Measurements from ENCODE around the gene NALCN. TPM values are rescaled to one million over a fixed set of nuclear protein-coding genes. Genes with fewer than 3 reads are reported as not detected.

The NALCN gene
- total RNA-seq, 2 experiments from 2014 or later = not detected

- Mint-ChIP-seq H3K4me3 (no peak overlapping the region), H3K9me3 (no peaks in the 10 kb centered on the region), H3K36me3 (no peaks in the 10 kb centered on the region), H3K27ac (no peak overlapping the region), H3K4me1 (ENCODE audit: low read depth) (no peaks in the 10 kb centered on the region), H3K27me3 (peaks cover 27% of the 10 kb centered on the region)
- intact Hi-C loops (cut with micrococcal nuclease) = loop anchor here (10.0 kb wide), 5 partner anchors 155 to 1405 kb away; no protein-coding TSS in a partner anchor
- CTCF ChIA-PET = interaction anchor here (0.7 kb wide), 1 partner anchor 638 kb away, joined by 4 read pairs; no protein-coding TSS in a partner anchor
- POLR2A ChIA-PET = no interaction called here
- no peak for DNase-seq
Measured at GRCh38 chr13:101149735-101150384, 266.4 kb downstream of the NALCN start.

- intact Hi-C loops (cut with micrococcal nuclease) = loop anchor here (10.0 kb wide), 4 partner anchors 369 to 1409 kb away; no protein-coding TSS in a partner anchor
Measured at GRCh38 chr13:101146101-101146898, 270.0 kb downstream of the NALCN start.

DNA sequence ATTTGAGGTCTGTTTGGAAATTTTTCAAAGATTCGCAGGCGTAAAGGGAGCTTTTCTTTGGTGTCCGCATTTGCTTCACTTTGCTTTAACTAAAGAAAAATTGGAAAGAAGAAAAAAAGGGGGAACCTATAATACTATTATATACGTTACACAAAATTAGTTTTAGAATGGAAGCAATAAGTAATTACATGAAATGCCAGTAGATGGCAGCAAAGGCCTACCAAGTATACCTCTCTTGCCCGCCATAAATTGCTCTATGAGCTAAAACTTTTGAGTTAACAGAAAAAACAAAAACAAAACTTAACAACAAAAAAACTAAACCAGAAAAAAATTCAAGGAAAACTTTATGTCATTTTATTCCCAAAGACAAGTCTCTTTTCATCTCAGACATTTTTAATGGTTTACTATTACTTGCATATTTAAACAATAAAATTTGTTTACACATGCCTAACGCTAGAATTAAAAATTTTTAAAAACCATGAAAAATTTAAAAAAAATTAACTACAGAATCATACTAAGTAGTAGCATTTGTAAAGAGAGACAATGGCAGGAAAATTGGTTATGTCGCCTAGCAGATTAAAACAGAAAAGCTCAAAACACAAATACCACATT, 271.4 kb downstream of the NALCN start:
- DNase-seq = no peak
- no peak overlapping the region for H3K27ac Mint-ChIP-seq
- POLR2A ChIA-PET = no interaction called here
- H3K9me3 Mint-ChIP-seq = no peaks in the 10 kb centered on the region
- CTCF ChIA-PET = interaction anchor here (0.6 to 3.9 kb wide), 35 partner anchors 9 to 1726 kb away, joined by 3 to 44 read pairs (median 4); no protein-coding TSS in a partner anchor
- intact Hi-C loops (cut with micrococcal nuclease) = loop anchor here (1.0 to 10.0 kb wide), 6 partner anchors 370 to 1410 kb away; no protein-coding TSS in a partner anchor
- no peaks in the 10 kb centered on the region for H3K36me3 Mint-ChIP-seq
- H3K27me3 Mint-ChIP-seq = peaks cover 22% of the 10 kb centered on the region
- no peaks in the 10 kb centered on the region for H3K4me1 Mint-ChIP-seq (ENCODE audit: low read depth)
- H3K4me3 Mint-ChIP-seq = no peak overlapping the region

More at GRCh38 chr13:101146101-101146898, 270.0 kb downstream of the NALCN start:
- ChIA-PET CTCF (interaction anchor here (0.9 to 3.9 kb wide), 6 partner anchors 11 to 1415 kb away, joined by 3 to 44 read pairs (median 16); no protein-coding TSS in a partner anchor), POLR2A (interaction anchor here (0.6 kb wide), 1 partner anchor 59 kb away, joined by 5 read pairs; no protein-coding TSS in a partner anchor)
- Mint-ChIP-seq H3K36me3 (no peaks in the 10 kb centered on the region), H3K9me3 (no peaks in the 10 kb centered on the region), H3K27ac (no peak overlapping the region), H3K4me1 (ENCODE audit: low read depth) (no peaks in the 10 kb centered on the region), H3K27me3 (peaks cover 24% of the 10 kb centered on the region), H3K4me3 (no peak overlapping the region)
- DNase-seq = no peak

- intact Hi-C loops (cut with micrococcal nuclease) = loop anchor here (10.0 kb wide), 4 partner anchors 374 to 1414 kb away; no protein-coding TSS in a partner anchor
- no peak for DNase-seq
- no peaks in the 10 kb centered on the region for H3K4me1 Mint-ChIP-seq (ENCODE audit: low read depth)
- ChIA-PET POLR2A (no interaction called here), CTCF (interaction anchor here (0.6 to 1.2 kb wide), 3 partner anchors 9 to 16 kb away, joined by 3 read pairs; no protein-coding TSS in a partner anchor)
- no peaks in the 10 kb centered on the region for H3K9me3 Mint-ChIP-seq
- no peak overlapping the region for H3K4me3 Mint-ChIP-seq
- H3K36me3 Mint-ChIP-seq = no peaks in the 10 kb centered on the region
- peaks cover 25% of the 10 kb centered on the region for H3K27me3 Mint-ChIP-seq
- H3K27ac Mint-ChIP-seq = no peak overlapping the region
Measured at GRCh38 chr13:101140936-101141335, 275.4 kb downstream of the NALCN start.

DNA sequence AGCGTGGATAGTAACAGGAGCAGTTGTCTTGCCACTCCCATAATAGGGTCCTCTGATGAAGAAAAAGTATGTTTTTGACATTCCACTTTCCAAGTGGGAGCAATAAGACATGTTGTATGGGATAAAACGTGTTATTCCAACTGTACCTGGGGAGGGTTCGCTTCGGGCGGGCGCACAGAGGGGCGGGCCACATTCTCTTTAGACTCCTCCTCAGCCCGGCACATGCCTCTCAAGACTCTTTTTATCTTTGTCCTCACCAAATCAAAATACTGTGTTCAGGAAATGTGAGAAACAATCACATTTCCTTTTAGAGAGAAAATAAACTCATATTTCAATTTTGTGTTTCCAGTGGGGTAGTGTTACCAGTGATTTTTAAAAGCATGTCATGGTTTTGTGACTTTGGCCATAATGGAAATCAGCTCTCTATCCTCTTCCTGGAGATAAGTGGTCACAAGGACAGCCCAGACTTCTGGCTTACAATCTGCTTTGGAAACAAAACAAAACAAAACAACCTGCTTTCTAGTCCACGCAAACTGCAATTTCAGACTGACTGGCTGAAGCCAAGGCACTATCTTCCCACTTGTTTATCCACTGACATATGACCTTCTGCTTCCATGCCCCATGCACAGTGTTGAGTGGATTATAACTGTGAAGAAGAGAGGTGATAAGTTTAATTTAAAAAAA, 276.1 kb downstream of the NALCN start:
- H3K4me3 Mint-ChIP-seq = no peak overlapping the region
- no peak overlapping the region for H3K27ac Mint-ChIP-seq
- no peaks in the 10 kb centered on the region for H3K9me3 Mint-ChIP-seq
- POLR2A ChIA-PET = no interaction called here
- H3K4me1 Mint-ChIP-seq (ENCODE audit: low read depth) = no peaks in the 10 kb centered on the region
- CTCF ChIA-PET = interaction anchor here (1.2 kb wide), 1 partner anchor 13 kb away, joined by 3 read pairs; no protein-coding TSS in a partner anchor
- intact Hi-C loops (cut with micrococcal nuclease) = loop anchor here (10.0 kb wide), 4 partner anchors 375 to 1415 kb away; no protein-coding TSS in a partner anchor
- no peaks in the 10 kb centered on the region for H3K36me3 Mint-ChIP-seq
- no peak for DNase-seq
- peaks cover 23% of the 10 kb centered on the region for H3K27me3 Mint-ChIP-seq

DNA sequence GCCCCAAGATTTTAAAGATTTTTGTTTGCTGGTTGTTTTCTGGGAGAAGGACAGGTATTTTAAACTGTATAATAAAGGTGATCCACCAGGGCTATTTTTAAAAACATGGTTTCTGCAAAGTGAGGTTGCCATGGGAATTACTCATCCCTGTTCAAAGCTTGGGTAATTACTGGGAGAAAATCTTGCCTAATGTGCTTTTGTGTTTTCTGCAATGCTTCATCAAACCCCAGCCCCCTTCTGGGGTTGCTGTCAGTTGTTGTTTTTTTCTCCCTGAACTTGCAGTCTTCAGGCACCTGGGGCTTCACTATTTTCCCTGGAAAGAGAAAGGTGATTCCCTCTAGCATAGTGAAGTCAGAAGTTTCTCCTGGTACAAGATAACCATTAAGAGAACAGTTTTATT, 277.2 kb downstream of the NALCN start:
- no peak overlapping the region for H3K27ac Mint-ChIP-seq
- no peak for DNase-seq
- peaks cover 23% of the 10 kb centered on the region for H3K27me3 Mint-ChIP-seq
- intact Hi-C loops (cut with micrococcal nuclease) = no loop called here
- ChIA-PET POLR2A (no interaction called here), CTCF (no interaction called here)
- no peak overlapping the region for H3K4me3 Mint-ChIP-seq
- no peaks in the 10 kb centered on the region for H3K4me1 Mint-ChIP-seq (ENCODE audit: low read depth)
- H3K9me3 Mint-ChIP-seq = no peaks in the 10 kb centered on the region
- no peaks in the 10 kb centered on the region for H3K36me3 Mint-ChIP-seq

DNA sequence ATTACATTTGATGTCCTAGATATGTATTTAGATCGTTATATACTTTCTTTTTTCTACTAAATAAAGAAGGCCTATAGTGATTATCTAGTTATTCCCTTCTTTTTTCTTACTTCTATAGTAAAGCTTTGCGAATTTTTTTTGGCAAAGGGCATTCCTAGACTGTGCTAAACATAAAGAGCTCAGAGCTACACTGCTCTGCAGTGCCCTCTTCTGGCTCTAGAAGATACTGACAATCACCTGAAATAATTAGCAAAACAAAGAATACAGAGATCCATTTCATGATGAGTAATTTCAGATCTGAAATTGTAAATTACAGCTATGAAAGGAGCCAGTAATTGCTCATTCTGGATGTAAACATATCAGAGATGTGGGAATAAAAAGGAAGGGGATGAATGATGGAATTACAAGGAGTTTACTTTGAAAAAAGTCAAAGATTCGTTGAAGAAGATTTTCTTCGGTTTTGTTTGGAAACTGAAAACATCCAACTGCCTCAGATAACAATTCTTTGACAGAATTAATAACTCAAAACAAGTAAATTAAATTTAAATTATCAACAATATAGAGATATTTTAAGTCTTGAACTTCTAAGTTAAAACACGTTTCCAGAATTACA, 288.5 kb downstream of the NALCN start:
- no peak overlapping the region for H3K27ac Mint-ChIP-seq
- no peaks in the 10 kb centered on the region for H3K9me3 Mint-ChIP-seq
- H3K4me1 Mint-ChIP-seq (ENCODE audit: low read depth) = peaks cover 2% of the 10 kb centered on the region
- H3K27me3 Mint-ChIP-seq = peaks cover 4% of the 10 kb centered on the region
- intact Hi-C loops (cut with micrococcal nuclease) = loop anchor here (1.0 to 10.0 kb wide), 3 partner anchors 406 to 1473 kb away; no protein-coding TSS in a partner anchor
- DNase-seq = peak; percentile 17
- no peaks in the 10 kb centered on the region for H3K36me3 Mint-ChIP-seq
- no peak overlapping the region for H3K4me3 Mint-ChIP-seq
- ChIA-PET CTCF (interaction anchor here (0.6 to 3.7 kb wide), 16 partner anchors 9 to 1472 kb away, joined by 3 to 38 read pairs (median 3); no protein-coding TSS in a partner anchor), POLR2A (no interaction called here)

DNA sequence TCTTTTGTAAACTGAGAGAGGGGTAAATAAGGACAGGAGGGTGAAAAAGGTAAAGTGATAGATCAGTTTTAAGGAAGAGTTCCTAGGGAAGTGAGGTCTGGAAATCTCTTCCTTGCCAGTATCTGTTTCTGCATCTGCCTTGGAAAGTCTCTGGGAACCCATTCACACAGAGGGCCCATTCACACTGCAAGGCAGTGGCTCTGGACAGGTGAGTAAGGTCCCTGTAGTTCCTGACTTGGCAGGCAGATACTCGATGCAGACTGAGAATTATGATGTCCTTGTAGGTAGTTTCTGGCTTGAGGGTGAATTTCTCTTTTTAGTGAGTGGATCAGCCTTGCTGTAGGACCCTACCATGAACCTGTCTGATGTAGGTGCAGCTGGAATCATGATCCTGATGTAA, 293.3 kb downstream of the NALCN start:
- no peaks in the 10 kb centered on the region for H3K27me3 Mint-ChIP-seq
- DNase-seq = no peak
- peaks cover 2% of the 10 kb centered on the region for H3K4me1 Mint-ChIP-seq (ENCODE audit: low read depth)
- no peaks in the 10 kb centered on the region for H3K9me3 Mint-ChIP-seq
- no peak overlapping the region for H3K4me3 Mint-ChIP-seq
- ChIA-PET POLR2A (no interaction called here), CTCF (interaction anchor here (1.0 kb wide), 1 partner anchor 550 kb away, joined by 3 read pairs; no protein-coding TSS in a partner anchor)
- no peak overlapping the region for H3K27ac Mint-ChIP-seq
- intact Hi-C loops (cut with micrococcal nuclease) = loop anchor here (10.0 kb wide), 1 partner anchor 1468 kb away; no protein-coding TSS in a partner anchor
- H3K36me3 Mint-ChIP-seq = no peaks in the 10 kb centered on the region

DNA sequence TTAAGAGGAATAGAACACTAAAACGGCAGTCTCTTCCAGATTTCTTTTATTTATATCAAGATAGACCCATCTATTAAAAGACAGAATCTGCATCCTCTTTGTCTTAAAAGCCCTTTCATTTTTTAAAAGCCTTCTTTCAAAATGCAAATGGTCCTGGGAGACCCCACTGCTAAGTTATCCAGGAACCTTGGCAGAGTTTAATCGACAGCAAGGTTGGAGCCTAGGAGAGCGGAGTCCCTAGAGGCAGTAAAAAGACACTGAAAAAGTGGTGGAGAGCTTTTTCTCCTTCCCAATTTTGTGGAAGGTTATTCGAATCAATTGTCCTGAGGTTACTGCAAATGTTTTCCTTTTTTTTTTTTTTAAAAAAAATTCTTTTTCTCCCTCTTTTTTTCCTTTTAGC, 294.7 kb downstream of the NALCN start:
- ChIA-PET POLR2A (no interaction called here), CTCF (no interaction called here)
- no peaks in the 10 kb centered on the region for H3K4me1 Mint-ChIP-seq (ENCODE audit: low read depth)
- no peak overlapping the region for H3K4me3 Mint-ChIP-seq
- H3K36me3 Mint-ChIP-seq = no peaks in the 10 kb centered on the region
- H3K27ac Mint-ChIP-seq = no peak overlapping the region
- no peak for DNase-seq
- peaks cover 2% of the 10 kb centered on the region for H3K27me3 Mint-ChIP-seq
- intact Hi-C loops (cut with micrococcal nuclease) = loop anchor here (10.0 kb wide), 1 partner anchor 1467 kb away; no protein-coding TSS in a partner anchor
- H3K9me3 Mint-ChIP-seq = no peaks in the 10 kb centered on the region

GRCh38 chr13:101120007-101120406, 296.3 kb downstream of the NALCN start:
- POLR2A ChIA-PET = interaction anchor here (0.8 kb wide), 1 partner anchor 444 kb away, joined by 5 read pairs; no protein-coding TSS in a partner anchor
- CTCF ChIA-PET = no interaction called here
- intact Hi-C loops (cut with micrococcal nuclease) = loop anchor here (10.0 kb wide), 1 partner anchor 1465 kb away; no protein-coding TSS in a partner anchor

GRCh38 chr13:101116826-101117225, 299.5 kb downstream of the NALCN start:
- intact Hi-C loops (cut with micrococcal nuclease) = no loop called here
- DNase-seq = no peak
- no peaks in the 10 kb centered on the region for H3K9me3 Mint-ChIP-seq
- no peak overlapping the region for H3K27ac Mint-ChIP-seq
- H3K36me3 Mint-ChIP-seq = no peaks in the 10 kb centered on the region
- no peak overlapping the region for H3K4me3 Mint-ChIP-seq
- ChIA-PET POLR2A (no interaction called here), CTCF (no interaction called here)
- peaks cover 2% of the 10 kb centered on the region for H3K27me3 Mint-ChIP-seq
- H3K4me1 Mint-ChIP-seq (ENCODE audit: low read depth) = no peaks in the 10 kb centered on the region

More at GRCh38 chr13:101120007-101120406, 296.3 kb downstream of the NALCN start:
- H3K27ac Mint-ChIP-seq = no peak overlapping the region
- H3K4me3 Mint-ChIP-seq = no peak overlapping the region
- peaks cover 2% of the 10 kb centered on the region for H3K27me3 Mint-ChIP-seq
- H3K36me3 Mint-ChIP-seq = no peaks in the 10 kb centered on the region
- no peaks in the 10 kb centered on the region for H3K9me3 Mint-ChIP-seq
- no peak for DNase-seq
- H3K4me1 Mint-ChIP-seq (ENCODE audit: low read depth) = no peaks in the 10 kb centered on the region

All from activated CD4-positive, alpha-beta memory T cell treated with anti-CD3 and anti-CD28 coated beads for 36 hours (primary cell).